ENCODE results near the gene MRPL42. TPM values are rescaled to one million over a fixed set of nuclear protein-coding genes. Genes with fewer than 3 reads are reported as not detected.

MRPL42 gene
- total RNA-seq, 2 donors from 2014 or later: 91.1 to 131 TPM

DNA sequence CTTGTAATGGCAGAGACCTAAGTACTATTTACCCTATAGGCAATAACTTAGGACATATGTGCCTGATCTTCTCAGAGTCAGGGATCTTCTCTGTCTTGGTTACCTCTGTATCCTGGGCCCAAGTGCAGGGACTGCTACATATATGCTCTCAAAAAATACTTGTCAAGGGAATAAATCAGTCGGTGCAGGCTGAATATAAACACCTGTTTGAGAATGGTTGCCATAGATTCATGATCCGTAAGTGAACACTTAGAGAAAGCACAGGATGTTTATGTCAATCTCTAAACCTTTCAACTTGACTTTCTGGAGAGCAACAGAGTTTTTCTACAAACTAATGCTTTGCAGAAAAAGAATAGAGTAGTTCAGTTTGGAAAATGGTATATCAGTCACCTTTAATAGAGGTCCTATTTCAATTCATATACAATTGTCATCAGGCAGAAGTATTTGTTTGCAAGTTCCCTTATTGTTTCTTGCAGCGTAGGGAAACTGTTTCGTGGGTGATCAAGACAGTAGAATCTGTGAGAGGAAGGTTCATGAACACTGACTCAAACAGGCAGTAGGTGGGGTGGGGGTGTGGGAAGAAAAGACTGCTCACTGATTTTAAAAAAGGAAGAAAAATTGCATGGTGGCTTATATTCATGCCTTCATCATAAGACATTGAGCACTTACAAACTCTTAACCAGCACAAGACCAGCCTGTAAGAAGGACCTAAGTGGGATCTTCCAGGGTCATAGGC lies 19.6 kb upstream of the MRPL42 start:
- Mint-ChIP-seq H3K27ac (no peak overlapping the region), H3K4me1 (peaks cover 4% of the 10 kb centered on the region), H3K9me3 (peaks cover 1% of the 10 kb centered on the region), H3K27me3 (ENCODE audit: insufficient read depth) (no peaks in the 10 kb centered on the region), H3K4me3 (no peak overlapping the region), H3K36me3 (ENCODE audit: low read depth) (no peaks in the 10 kb centered on the region)
- Histone ChIP-seq H3K9ac (ENCODE audit: extremely low read depth, low read length, poor library complexity, severe bottlenecking) (no peak overlapping the region), H3K4me3 (ENCODE audit: low read length) (no peak overlapping the region), H3K4me1 (ENCODE audit: control insufficient read depth, insufficient read depth, low read length) (no peaks in the 10 kb centered on the region), H3K27ac (ENCODE audit: low read depth, low read length) (no peak overlapping the region), H3K36me3 (ENCODE audit: control insufficient read depth, insufficient read depth, low read length) (no peaks in the 10 kb centered on the region), H3K27me3 (ENCODE audit: control insufficient read depth, insufficient read depth, low read length, poor library complexity, severe bottlenecking) (no peaks in the 10 kb centered on the region), H3K9me3 (ENCODE audit: control insufficient read depth, low read length) (peaks cover 6% of the 10 kb centered on the region)
- no peak for DNase-seq
- TF ChIP-seq, protein P1, sequence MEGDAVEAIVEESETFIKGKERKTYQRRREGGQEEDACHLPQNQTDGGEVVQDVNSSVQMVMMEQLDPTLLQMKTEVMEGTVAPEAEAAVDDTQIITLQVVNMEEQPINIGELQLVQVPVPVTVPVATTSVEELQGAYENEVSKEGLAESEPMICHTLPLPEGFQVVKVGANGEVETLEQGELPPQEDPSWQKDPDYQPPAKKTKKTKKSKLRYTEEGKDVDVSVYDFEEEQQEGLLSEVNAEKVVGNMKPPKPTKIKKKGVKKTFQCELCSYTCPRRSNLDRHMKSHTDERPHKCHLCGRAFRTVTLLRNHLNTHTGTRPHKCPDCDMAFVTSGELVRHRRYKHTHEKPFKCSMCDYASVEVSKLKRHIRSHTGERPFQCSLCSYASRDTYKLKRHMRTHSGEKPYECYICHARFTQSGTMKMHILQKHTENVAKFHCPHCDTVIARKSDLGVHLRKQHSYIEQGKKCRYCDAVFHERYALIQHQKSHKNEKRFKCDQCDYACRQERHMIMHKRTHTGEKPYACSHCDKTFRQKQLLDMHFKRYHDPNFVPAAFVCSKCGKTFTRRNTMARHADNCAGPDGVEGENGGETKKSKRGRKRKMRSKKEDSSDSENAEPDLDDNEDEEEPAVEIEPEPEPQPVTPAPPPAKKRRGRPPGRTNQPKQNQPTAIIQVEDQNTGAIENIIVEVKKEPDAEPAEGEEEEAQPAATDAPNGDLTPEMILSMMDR (conservative IDR thresholded peaks at IDR 0.05): no peak
- 93 to 96% methylated on average over 3 to 4 of the region's 4 CpGs for WGBS, 2 experiments (ENCODE audit: insufficient coverage in 1 of 2, insufficient read length in 1 of 2)

DNA sequence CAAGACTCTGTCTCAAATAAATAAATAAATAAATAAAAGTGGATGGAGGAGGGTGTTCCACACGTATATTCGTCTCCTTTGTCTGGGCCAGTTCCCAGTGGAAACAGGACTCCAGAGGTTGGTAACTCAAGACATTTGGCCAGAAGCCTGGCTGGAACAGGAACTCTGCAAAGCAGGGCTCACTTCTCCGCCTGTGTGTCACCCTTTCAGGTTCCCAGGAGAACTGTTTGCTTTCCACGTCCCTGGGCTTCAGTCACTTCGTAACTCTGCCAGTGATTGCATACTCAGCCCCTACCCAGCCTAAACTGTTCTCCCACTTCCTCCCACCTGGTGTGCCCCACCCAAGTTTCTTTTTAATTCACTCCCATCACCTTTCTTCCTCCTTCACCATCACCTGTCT lies 18.5 kb upstream of the MRPL42 start:
- H3K27me3 ChIP-seq (ENCODE audit: control insufficient read depth, insufficient read depth, low read length, poor library complexity, severe bottlenecking): no peaks in the 10 kb centered on the region
- H3K4me3 ChIP-seq (ENCODE audit: low read length): no peak overlapping the region
- Mint-ChIP-seq H3K4me1 (no peaks in the 10 kb centered on the region), H3K36me3 (ENCODE audit: low read depth) (no peaks in the 10 kb centered on the region), H3K27ac (no peak overlapping the region), H3K4me3 (no peak overlapping the region), H3K27me3 (ENCODE audit: insufficient read depth) (no peaks in the 10 kb centered on the region), H3K9me3 (peaks cover 1% of the 10 kb centered on the region)
- no peak overlapping the region for H3K27ac ChIP-seq (ENCODE audit: low read depth, low read length)
- 83 to 91% methylated on average over 3 to 5 of the region's 5 CpGs for WGBS, 2 experiments (ENCODE audit: insufficient coverage in 1 of 2, insufficient read length in 1 of 2)
- DNase-seq: no peak
- H3K4me1 ChIP-seq (ENCODE audit: control insufficient read depth, insufficient read depth, low read length): no peaks in the 10 kb centered on the region
- TF ChIP-seq, protein P1 (conservative IDR thresholded peaks at IDR 0.05): no peak
- H3K36me3 ChIP-seq (ENCODE audit: control insufficient read depth, insufficient read depth, low read length): no peaks in the 10 kb centered on the region
- peaks cover 6% of the 10 kb centered on the region for H3K9me3 ChIP-seq (ENCODE audit: control insufficient read depth, low read length)
- H3K9ac ChIP-seq (ENCODE audit: extremely low read depth, low read length, poor library complexity, severe bottlenecking): no peak overlapping the region

DNA sequence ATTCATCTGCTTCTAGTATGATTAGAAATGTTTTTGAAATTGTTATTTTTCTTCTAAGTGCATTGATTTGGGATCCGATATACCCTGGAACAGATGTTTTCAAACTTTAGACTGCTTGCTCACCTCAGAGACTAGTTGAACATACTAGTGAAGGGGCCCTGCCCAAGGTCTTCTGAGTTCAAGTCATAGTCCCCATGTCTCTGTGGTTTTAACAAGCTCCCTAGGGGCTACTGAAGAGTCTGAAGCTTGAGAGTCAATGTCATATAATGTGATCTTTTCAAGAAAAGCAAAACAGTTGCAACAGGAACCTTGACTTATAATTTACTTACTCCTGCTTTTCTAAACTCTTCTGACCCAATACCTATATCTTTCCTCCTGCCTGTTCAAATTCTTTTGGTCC lies 18.0 kb upstream of the MRPL42 start:
- no peak overlapping the region for H3K4me3 ChIP-seq (ENCODE audit: low read length)
- no peaks in the 10 kb centered on the region for H3K27me3 Mint-ChIP-seq (ENCODE audit: insufficient read depth)
- no peaks in the 10 kb centered on the region for H3K4me1 Mint-ChIP-seq
- peaks cover 1% of the 10 kb centered on the region for H3K9me3 Mint-ChIP-seq
- no peak for DNase-seq
- H3K27ac Mint-ChIP-seq: no peak overlapping the region
- H3K36me3 ChIP-seq (ENCODE audit: control insufficient read depth, insufficient read depth, low read length): no peaks in the 10 kb centered on the region
- H3K27me3 ChIP-seq (ENCODE audit: control insufficient read depth, insufficient read depth, low read length, poor library complexity, severe bottlenecking): no peaks in the 10 kb centered on the region
- no peak overlapping the region for H3K9ac ChIP-seq (ENCODE audit: extremely low read depth, low read length, poor library complexity, severe bottlenecking)
- peaks cover 6% of the 10 kb centered on the region for H3K9me3 ChIP-seq (ENCODE audit: control insufficient read depth, low read length)
- no peak overlapping the region for H3K27ac ChIP-seq (ENCODE audit: low read depth, low read length)
- TF ChIP-seq, protein P1 (conservative IDR thresholded peaks at IDR 0.05): no peak
- 80 to 86% methylated on average over 1 of the region's 1 CpG for WGBS, 2 experiments (ENCODE audit: insufficient coverage in 1 of 2, insufficient read length in 1 of 2)
- no peaks in the 10 kb centered on the region for H3K36me3 Mint-ChIP-seq (ENCODE audit: low read depth)
- no peak overlapping the region for H3K4me3 Mint-ChIP-seq
- H3K4me1 ChIP-seq (ENCODE audit: control insufficient read depth, insufficient read depth, low read length): no peaks in the 10 kb centered on the region
